Psoas muscle (tissue), 8 donors: ENCODE measurements around the gene TRAPPC2L. TPM values are rescaled to one million over a fixed set of nuclear protein-coding genes. Genes with fewer than 3 reads are reported as not detected.
A peak's percentile ranks its signal among the peaks of the same experiment; 100 is the strongest.

Experiments used
- ATAC-seq, 4 donors: fragments of 200-7000 bp; cut with Tn5 transposase; one replicate each; pipeline ENCODE4 v1.9.1; 2020; ENCODE audit warnings: moderate library complexity in 3 of 4, mild to moderate bottlenecking in 2 of 4
- DNase-seq, 2 donors: peaks; one replicate each; pipeline ENCODE4 v3.0.0-alpha.2; 2020
- H3K27ac ChIP-seq: fragments of 200-600 bp; one replicate; pipeline ENCODE4 v1.8.0; 2022
- H3K27me3 ChIP-seq, 3 donors: fragments of 200-600 bp in 1 of 3; one replicate each; pipeline versions ENCODE4 v1.6.1 to v1.8.0; 2013 to 2022; ENCODE audit warnings: low read length in 2 of 3, mild to moderate bottlenecking in 2 of 3, moderate library complexity in 1 of 3; ENCODE audit not compliant: insufficient read depth in 3 of 3
- H3K36me3 ChIP-seq, 2 donors: fragments of 200-600 bp in 1 of 2; one replicate each; pipeline versions ENCODE4 v1.6.1 to v1.8.0; 2013 to 2022; ENCODE audit warnings: low read depth in 1 of 2, mild to moderate bottlenecking in 1 of 2, moderate library complexity in 1 of 2; ENCODE audit not compliant: insufficient read depth in 1 of 2
- H3K4me1 ChIP-seq: fragments of 200-600 bp; one replicate; pipeline ENCODE4 v1.8.0; 2022
- H3K4me3 ChIP-seq: fragments of 200-600 bp; one replicate; pipeline ENCODE4 v1.8.0; 2022; ENCODE audit warnings: mild to moderate bottlenecking
- H3K9me3 ChIP-seq: fragments of 200-600 bp; one replicate; pipeline ENCODE4 v1.8.0; 2022
- CTCF ChIP-seq: fragments of 200-600 bp; IDR thresholded peaks from one replicate; pipeline ENCODE4 v1.8.0; 2022; ENCODE audit warnings: antibody characterized with exemption
- WGBS, 3 donors: extraction: QIAGEN DNeasy Blood & Tissue Kit; methylation state at CpG; one replicate each; pipeline versions ENCODE4 v1.1.6 to v1.1.7; 2013; 5-methylcytosine and 5-hydroxymethylcytosine counted together
- intact Hi-C, 2 donors: fragments of 100-400 bp; cut with DNase I; formaldehyde crosslinking; loops; one replicate each; pipeline versions ENCODE4 v1.11.0 to v1.14.2; 2022
- polyA plus RNA-seq, 3 donors: library from polyadenylated mRNA; stranded (reverse); fragments of 200-250 nt; gene quantifications; one replicate each; pipeline ENCODE4 v1.2.3, GENCODE V29; 2013
- total RNA-seq, 4 donors: library from RNA; stranded (reverse); fragmentation: NEBNext Ultra II Directional in 2 of 4; extraction: Animal tissue kit (Norgen Biotek cat#: 25700) in 2 of 4; gene quantifications; one replicate each; pipeline versions ENCODE4 v1.2.1 to v1.2.4, GENCODE V29; 2021 to 2023
- donor health status: healthy with polysubstance abuse.
- donor health status: DM: no; HTN: no; CAD: no; lungs with moderate emphysema.
- donor health status: Bipolar disorder and iron deficiency.
- donor health status: healthy.
- donor health status: DM: yes; HTN: yes; CAD: no.
- donor health status: DM: no; HTN: no; CAD: no.
- donor health status: DM: no; HTN: no; CAD: no.
- donor health status: DM: yes; HTN: yes; CAD: no.

TRAPPC2L gene
- total and polyA plus RNA-seq, 7 donors: 23.9 to 42.6 (median 38.6) TPM

GRCh38 chr16:88900662-88901052, 43.7 kb downstream of the TRAPPC2L start:
- peaks cover 0 to 3% of the 10 kb centered on the region in 2 donors for H3K36me3 ChIP-seq
- H3K4me1 ChIP-seq: peaks cover 44% of the 10 kb centered on the region
- H3K4me3 ChIP-seq: no peak overlapping the region
- H3K27ac ChIP-seq: no peak overlapping the region
- no peaks in the 10 kb centered on the region for H3K27me3 ChIP-seq
- 67 to 92% (median 84%) methylated on average over 12 of the region's 12 CpGs for WGBS, 3 donors
- no peak for TF ChIP-seq CTCF
- no peak for ATAC-seq
- H3K9me3 ChIP-seq: no peaks in the 10 kb centered on the region
- no peak for DNase-seq
- intact Hi-C loops: loop anchor here in 1 of 2 donors (5.0 kb wide), 1 partner anchor 43 kb away; the partner anchor contains the start of genes GALNS and TRAPPC2L

- H3K27ac ChIP-seq: no peak overlapping the region
- WGBS, 3 donors: 87 to 92% (median 90%) methylated on average over 26 of the region's 26 CpGs
- intact Hi-C loops: loop anchor here in 1 of 2 donors (5.0 kb wide), 1 partner anchor 45 kb away; the partner anchor contains the start of genes GALNS and TRAPPC2L
These were observed 44.9 kb downstream of the TRAPPC2L start for GRCh38 chr16:88901718-88902337.

GRCh38 chr16:88902744-88903143, 45.8 kb downstream of the TRAPPC2L start:
- intact Hi-C loops: loop anchor here in 1 of 2 donors (1.0 to 5.0 kb wide), 2 partner anchors 19 to 45 kb away; partner anchors contain the start of genes GALNS and TRAPPC2L

More at GRCh38 chr16:88901718-88902337, 44.9 kb downstream of the TRAPPC2L start:
- no peak for TF ChIP-seq CTCF
- Histone ChIP-seq H3K36me3 (no peaks in the 10 kb centered on the region), H3K4me1 (peaks cover 34% of the 10 kb centered on the region), H3K27me3 (no peaks in the 10 kb centered on the region), H3K4me3 (no peak overlapping the region), H3K9me3 (no peaks in the 10 kb centered on the region)
- ATAC-seq (no peak), DNase-seq (no peak)

GRCh38 chr16:88903267-88903666, 46.3 kb downstream of the TRAPPC2L start:
- H3K27me3 ChIP-seq: no peaks in the 10 kb centered on the region
- peak overlapping the region; percentile 22 for H3K4me3 ChIP-seq
- peak; percentile 89 to 95 (median 93) for ATAC-seq
- intact Hi-C loops: loop anchor here in 1 of 2 donors (1.0 to 5.0 kb wide), 2 partner anchors 20 to 46 kb away; partner anchors contain the start of genes GALNS and TRAPPC2L
- peak overlapping the region; percentile 81 for H3K27ac ChIP-seq
- peaks cover 24% of the 10 kb centered on the region for H3K4me1 ChIP-seq
- peak; percentile 6 for TF ChIP-seq CTCF
- 18 to 50% (median 25%) methylated on average over 7 to 14 of the region's 14 CpGs for WGBS, 3 donors
- H3K36me3 ChIP-seq: no peaks in the 10 kb centered on the region
- peak; percentile 60 to 88 for DNase-seq
- H3K9me3 ChIP-seq: no peaks in the 10 kb centered on the region

More at GRCh38 chr16:88902744-88903143, 45.8 kb downstream of the TRAPPC2L start:
- Histone ChIP-seq H3K9me3 (no peaks in the 10 kb centered on the region), H3K27ac (peak overlapping the region; percentile 81), H3K27me3 (no peaks in the 10 kb centered on the region), H3K36me3 (no peaks in the 10 kb centered on the region), H3K4me1 (peaks cover 25% of the 10 kb centered on the region), H3K4me3 (peak overlapping the region; percentile 22)
- DNase-seq (no peak), ATAC-seq (peak in 1 of 4 donors; percentile 6)
- no peak for TF ChIP-seq CTCF
- WGBS, 3 donors: 72 to 81% (median 74%) methylated on average over 16 of the region's 16 CpGs
